Muscle layer of duodenum (tissue), 2 donors: Measurements from ENCODE around the gene COL24A1.

Source experiments
- H3K27ac ChIP-seq: one replicate; pipeline ENCODE4 v1.7.0; 2013; ENCODE audit warnings: mild to moderate bottlenecking, low read length
- H3K27me3 ChIP-seq: one replicate; pipeline ENCODE4 v1.7.0; 2013; ENCODE audit warnings: low read depth, mild to moderate bottlenecking, control low read depth, low read length
- H3K36me3 ChIP-seq, 2 donors: one replicate each; pipeline ENCODE4 v1.7.0; 2013; ENCODE audit warnings: low read length in 2 of 2, control low read depth in 1 of 2, mild to moderate bottlenecking in 1 of 2; ENCODE audit not compliant: insufficient read depth in 2 of 2, control insufficient read depth in 1 of 2
- H3K4me1 ChIP-seq, 2 donors: one replicate each; pipeline ENCODE4 v1.7.0; 2013; ENCODE audit warnings: low read length in 2 of 2, mild to moderate bottlenecking in 2 of 2, control low read depth in 1 of 2, moderate library complexity in 1 of 2; ENCODE audit not compliant: insufficient read depth in 2 of 2, control insufficient read depth in 1 of 2
- H3K4me3 ChIP-seq, 2 donors: one replicate each; pipeline ENCODE4 v1.7.0; 2013; ENCODE audit warnings: low read length in 2 of 2, low read depth in 1 of 2, mild to moderate bottlenecking in 1 of 2
- H3K9me3 ChIP-seq, 2 donors: one replicate each; pipeline ENCODE4 v1.7.0; 2013; ENCODE audit warnings: low read length in 2 of 2, control low read depth in 1 of 2, mild to moderate bottlenecking in 1 of 2; ENCODE audit not compliant: control insufficient read depth in 1 of 2
- donor health status: healthy.

The COL24A1 gene

GRCh38 chr1:86151427-86151826 is 5.1 kb downstream of the COL24A1 start:
- no peak overlapping the region for H3K27ac ChIP-seq
- peaks cover 5% of the 10 kb centered on the region for H3K27me3 ChIP-seq
- no peaks in the 10 kb centered on the region for H3K9me3 ChIP-seq
- no peak overlapping the region for H3K4me3 ChIP-seq
- no peaks in the 10 kb centered on the region for H3K36me3 ChIP-seq
- H3K4me1 ChIP-seq = peaks cover 0 to 8% of the 10 kb centered on the region in 2 donors

GRCh38 chr1:86150553-86151055 is 6.0 kb downstream of the COL24A1 start:
- H3K4me1 ChIP-seq = peaks cover 0 to 8% of the 10 kb centered on the region in 2 donors
- H3K36me3 ChIP-seq = no peaks in the 10 kb centered on the region
- no peak overlapping the region for H3K27ac ChIP-seq
- no peaks in the 10 kb centered on the region for H3K9me3 ChIP-seq
- H3K27me3 ChIP-seq = no peaks in the 10 kb centered on the region
- no peak overlapping the region for H3K4me3 ChIP-seq

- peaks cover 0 to 5% of the 10 kb centered on the region in 2 donors for H3K4me1 ChIP-seq
- no peaks in the 10 kb centered on the region for H3K36me3 ChIP-seq
- no peak overlapping the region for H3K4me3 ChIP-seq
- H3K27ac ChIP-seq = no peak overlapping the region
- H3K9me3 ChIP-seq = no peaks in the 10 kb centered on the region
- no peaks in the 10 kb centered on the region for H3K27me3 ChIP-seq
Observed at GRCh38 chr1:86149591-86149990, 7.0 kb downstream of the COL24A1 start.

- H3K27ac ChIP-seq = no peak overlapping the region
- H3K4me3 ChIP-seq = no peak overlapping the region
- no peaks in the 10 kb centered on the region for H3K4me1 ChIP-seq
- no peaks in the 10 kb centered on the region for H3K9me3 ChIP-seq
- H3K27me3 ChIP-seq = no peaks in the 10 kb centered on the region
- H3K36me3 ChIP-seq = no peaks in the 10 kb centered on the region
Observed at GRCh38 chr1:86147755-86148154, 8.8 kb downstream of the COL24A1 start.

GRCh38 chr1:86146566-86146965 is 10.0 kb downstream of the COL24A1 start:
- Histone ChIP-seq H3K27me3 (no peaks in the 10 kb centered on the region), H3K27ac (no peak overlapping the region), H3K36me3 (no peaks in the 10 kb centered on the region), H3K4me1 (no peaks in the 10 kb centered on the region), H3K4me3 (no peak overlapping the region), H3K9me3 (no peaks in the 10 kb centered on the region)

GRCh38 chr1:86140281-86140880 is 16.2 kb downstream of the COL24A1 start:
- H3K27ac ChIP-seq = no peak overlapping the region
- H3K4me3 ChIP-seq = no peak overlapping the region
- H3K27me3 ChIP-seq = no peaks in the 10 kb centered on the region
- no peaks in the 10 kb centered on the region for H3K36me3 ChIP-seq
- H3K9me3 ChIP-seq = no peaks in the 10 kb centered on the region
- H3K4me1 ChIP-seq = peaks cover 0 to 7% of the 10 kb centered on the region in 2 donors

GRCh38 chr1:86138746-86139145 is 17.8 kb downstream of the COL24A1 start:
- Histone ChIP-seq H3K27ac (no peak overlapping the region), H3K4me3 (no peak overlapping the region), H3K9me3 (no peaks in the 10 kb centered on the region), H3K4me1 (peaks cover 0 to 7% of the 10 kb centered on the region in 2 donors), H3K27me3 (no peaks in the 10 kb centered on the region), H3K36me3 (no peaks in the 10 kb centered on the region)

GRCh38 chr1:86137436-86137835 is 19.1 kb downstream of the COL24A1 start:
- no peak overlapping the region for H3K4me3 ChIP-seq
- H3K27ac ChIP-seq = no peak overlapping the region
- no peaks in the 10 kb centered on the region for H3K36me3 ChIP-seq
- peaks cover 0 to 2% of the 10 kb centered on the region in 2 donors for H3K9me3 ChIP-seq
- no peaks in the 10 kb centered on the region for H3K27me3 ChIP-seq
- H3K4me1 ChIP-seq = peaks cover 0 to 7% of the 10 kb centered on the region in 2 donors

- peaks cover 0 to 8% of the 10 kb centered on the region in 2 donors for H3K4me1 ChIP-seq
- H3K36me3 ChIP-seq = no peaks in the 10 kb centered on the region
- no peaks in the 10 kb centered on the region for H3K27me3 ChIP-seq
- H3K4me3 ChIP-seq = no peak overlapping the region
- H3K9me3 ChIP-seq = no peaks in the 10 kb centered on the region
- no peak overlapping the region for H3K27ac ChIP-seq
Observed at GRCh38 chr1:86119214-86119764, 37.3 kb downstream of the COL24A1 start.

- H3K4me3 ChIP-seq = no peak overlapping the region
- H3K4me1 ChIP-seq = peaks cover 0 to 8% of the 10 kb centered on the region in 2 donors
- no peaks in the 10 kb centered on the region for H3K27me3 ChIP-seq
- H3K27ac ChIP-seq = no peak overlapping the region
- no peaks in the 10 kb centered on the region for H3K9me3 ChIP-seq
- peaks cover 0 to 5% of the 10 kb centered on the region in 2 donors for H3K36me3 ChIP-seq
Observed at GRCh38 chr1:86114816-86115400, 41.7 kb downstream of the COL24A1 start.

- Histone ChIP-seq H3K27me3 (no peaks in the 10 kb centered on the region), H3K4me3 (no peak overlapping the region), H3K9me3 (no peaks in the 10 kb centered on the region), H3K36me3 (peaks cover 0 to 5% of the 10 kb centered on the region in 2 donors), H3K27ac (no peak overlapping the region), H3K4me1 (peaks cover 0 to 8% of the 10 kb centered on the region in 2 donors)
Observed at GRCh38 chr1:86114236-86114635, 42.3 kb downstream of the COL24A1 start.
